ENCODE results near the gene SLIT3. TPM values are rescaled to one million over a fixed set of nuclear protein-coding genes. Genes with fewer than 3 reads are reported as not detected.

The SLIT3 gene
- total and polyA plus RNA-seq, 4 donors, result 4.6 to 48.5 (median 19.8) TPM

DNA sequence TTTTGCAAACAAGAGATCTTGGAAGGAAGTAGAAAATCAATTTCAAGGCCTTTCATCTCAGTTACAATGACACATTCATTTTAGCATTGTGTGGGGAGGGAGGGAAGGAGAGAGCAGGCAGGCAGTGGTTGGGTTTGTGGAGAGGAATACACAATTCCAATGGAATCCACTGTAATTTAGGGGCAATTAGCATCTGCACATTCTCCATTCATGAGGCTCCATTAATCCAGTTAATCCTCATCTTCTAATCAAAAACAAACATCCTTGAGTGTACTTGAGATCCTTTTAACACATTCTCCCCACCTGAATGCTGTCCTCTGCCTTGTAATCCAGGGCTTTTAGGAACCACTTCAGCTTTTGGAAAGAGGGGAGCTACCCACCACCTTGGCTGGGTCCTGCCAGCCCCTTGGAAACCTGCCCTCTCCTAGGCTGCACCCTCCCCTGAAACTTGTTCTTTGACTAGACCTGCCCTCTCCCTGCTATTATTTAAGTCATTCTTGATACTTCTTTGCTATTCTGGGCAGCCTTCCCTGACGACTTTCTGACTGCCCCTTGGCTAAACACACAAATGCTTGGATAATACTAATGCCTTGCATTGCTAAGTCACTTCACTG is 271.2 kb downstream of the SLIT3 start:
- H3K9me3 ChIP-seq (ENCODE audit: control insufficient read depth in 4 of 4, insufficient read depth in 3 of 4, low read length in 3 of 4), result no peaks in the 10 kb centered on the region
- no peaks in the 10 kb centered on the region for H3K27me3 ChIP-seq (ENCODE audit: control insufficient read depth in 3 of 3, insufficient read depth in 3 of 3, low read length in 2 of 3)
- no peaks in the 10 kb centered on the region for H3K36me3 ChIP-seq (ENCODE audit: control insufficient read depth in 4 of 4, insufficient read depth in 4 of 4, low read length in 4 of 4)
- 33 to 54% methylated on average over 1 of the region's 1 CpG for WGBS, 2 donors
- ATAC-seq (ENCODE audit: insufficient read depth, low FRiP score) (no peak), DNase-seq (peak; percentile 32 to 72 (median 52))
- no peak overlapping the region for H3K4me3 ChIP-seq
- no peak overlapping the region for H3K27ac ChIP-seq (ENCODE audit: low read depth in 1 of 2, low read length in 1 of 2)
- TF ChIP-seq, protein P1, sequence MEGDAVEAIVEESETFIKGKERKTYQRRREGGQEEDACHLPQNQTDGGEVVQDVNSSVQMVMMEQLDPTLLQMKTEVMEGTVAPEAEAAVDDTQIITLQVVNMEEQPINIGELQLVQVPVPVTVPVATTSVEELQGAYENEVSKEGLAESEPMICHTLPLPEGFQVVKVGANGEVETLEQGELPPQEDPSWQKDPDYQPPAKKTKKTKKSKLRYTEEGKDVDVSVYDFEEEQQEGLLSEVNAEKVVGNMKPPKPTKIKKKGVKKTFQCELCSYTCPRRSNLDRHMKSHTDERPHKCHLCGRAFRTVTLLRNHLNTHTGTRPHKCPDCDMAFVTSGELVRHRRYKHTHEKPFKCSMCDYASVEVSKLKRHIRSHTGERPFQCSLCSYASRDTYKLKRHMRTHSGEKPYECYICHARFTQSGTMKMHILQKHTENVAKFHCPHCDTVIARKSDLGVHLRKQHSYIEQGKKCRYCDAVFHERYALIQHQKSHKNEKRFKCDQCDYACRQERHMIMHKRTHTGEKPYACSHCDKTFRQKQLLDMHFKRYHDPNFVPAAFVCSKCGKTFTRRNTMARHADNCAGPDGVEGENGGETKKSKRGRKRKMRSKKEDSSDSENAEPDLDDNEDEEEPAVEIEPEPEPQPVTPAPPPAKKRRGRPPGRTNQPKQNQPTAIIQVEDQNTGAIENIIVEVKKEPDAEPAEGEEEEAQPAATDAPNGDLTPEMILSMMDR (IDR thresholded peaks at IDR 0.05; ENCODE audit: control extremely low read depth, extremely low read depth), result no peak
- peak overlapping the region in 1 of 2 donors; percentile 33 for H3K9ac ChIP-seq (ENCODE audit: insufficient read depth in 1 of 2, low read length in 2 of 2)
- H3K4me1 ChIP-seq (ENCODE audit: control insufficient read depth in 5 of 5, insufficient read depth in 5 of 5, low read length in 5 of 5), result peaks cover 0 to 29% (median 12%) of the 10 kb centered on the region in 5 donors

DNA sequence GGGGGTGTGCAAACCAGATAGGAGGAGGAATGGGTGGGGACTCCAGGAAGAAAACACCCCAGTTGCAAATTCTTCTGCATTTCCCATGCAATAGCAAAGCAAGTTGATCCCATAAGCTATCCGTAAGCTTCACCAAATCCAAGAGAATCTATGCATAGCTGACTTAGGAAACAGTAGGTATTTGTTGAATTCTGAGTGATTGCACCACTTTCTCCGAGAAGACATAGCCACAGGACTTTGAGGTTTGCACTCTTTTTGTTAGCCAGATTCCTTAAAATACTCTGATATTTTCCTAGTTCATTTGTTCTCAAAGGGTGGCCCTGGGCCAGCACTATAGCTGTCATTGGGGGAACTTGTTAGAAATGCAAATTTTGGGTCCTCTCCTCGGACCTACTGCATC is 271.9 kb downstream of the SLIT3 start:
- no peak overlapping the region for H3K4me3 ChIP-seq
- WGBS, 2 donors, result 63 to 78% methylated on average over 3 of the region's 3 CpGs
- DNase-seq (peak in 1 of 3 donors; percentile 41), ATAC-seq (ENCODE audit: insufficient read depth, low FRiP score) (no peak)
- TF ChIP-seq, protein P1 (IDR thresholded peaks at IDR 0.05; ENCODE audit: control extremely low read depth, extremely low read depth), result no peak
- no peaks in the 10 kb centered on the region for H3K9me3 ChIP-seq (ENCODE audit: control insufficient read depth in 4 of 4, insufficient read depth in 3 of 4, low read length in 3 of 4)
- no peaks in the 10 kb centered on the region for H3K36me3 ChIP-seq (ENCODE audit: control insufficient read depth in 4 of 4, insufficient read depth in 4 of 4, low read length in 4 of 4)
- peaks cover 0 to 32% (median 13%) of the 10 kb centered on the region in 5 donors for H3K4me1 ChIP-seq (ENCODE audit: control insufficient read depth in 5 of 5, insufficient read depth in 5 of 5, low read length in 5 of 5)
- no peak overlapping the region for H3K9ac ChIP-seq (ENCODE audit: insufficient read depth in 1 of 2, low read length in 2 of 2)
- no peaks in the 10 kb centered on the region for H3K27me3 ChIP-seq (ENCODE audit: control insufficient read depth in 3 of 3, insufficient read depth in 3 of 3, low read length in 2 of 3)
- H3K27ac ChIP-seq (ENCODE audit: low read depth in 1 of 2, low read length in 1 of 2), result no peak overlapping the region

GRCh38 chr5:169027501-169028061 is 273.4 kb downstream of the SLIT3 start:
- Histone ChIP-seq H3K36me3 (ENCODE audit: control insufficient read depth in 4 of 4, insufficient read depth in 4 of 4, low read length in 4 of 4) (no peaks in the 10 kb centered on the region), H3K27ac (ENCODE audit: low read depth in 1 of 2, low read length in 1 of 2) (no peak overlapping the region), H3K9me3 (ENCODE audit: control insufficient read depth in 4 of 4, insufficient read depth in 3 of 4, low read length in 3 of 4) (no peaks in the 10 kb centered on the region), H3K27me3 (ENCODE audit: control insufficient read depth in 3 of 3, insufficient read depth in 3 of 3, low read length in 2 of 3) (no peaks in the 10 kb centered on the region), H3K9ac (ENCODE audit: insufficient read depth in 1 of 2, low read length in 2 of 2) (peak overlapping the region in 1 of 2 donors; percentile 26), H3K4me3 (no peak overlapping the region), H3K4me1 (ENCODE audit: control insufficient read depth in 5 of 5, insufficient read depth in 5 of 5, low read length in 5 of 5) (peaks cover 0 to 32% (median 13%) of the 10 kb centered on the region in 5 donors)
- no peak for ATAC-seq (ENCODE audit: insufficient read depth, low FRiP score)
- DNase-seq, result peak; percentile 50 to 77 (median 70)
- 24 to 25% methylated on average over 11 of the region's 11 CpGs for WGBS, 2 donors
- TF ChIP-seq, protein P1 (IDR thresholded peaks at IDR 0.05; ENCODE audit: control extremely low read depth, extremely low read depth), result no peak
